Subcutaneous adipose tissue (tissue), 4 donors: Measurements from ENCODE around the gene CFTR. TPM values are rescaled to one million over a fixed set of nuclear protein-coding genes. Genes with fewer than 3 reads are reported as not detected.

Experiments used
- total RNA-seq, 4 donors: library from RNA; depleted of rRNA; stranded (reverse); fragments of >200 nt; gene quantifications; one replicate each; pipeline ENCODE4 v1.1.0, GENCODE V29; 2016
- TF ChIP-seq, protein P1 (sequence below): fragments of 450-650 bp; IDR thresholded peaks from one replicate; pipeline ENCODE4 v1.5.1; 2016; ENCODE audit warnings: low read depth, mild to moderate bottlenecking, control low read depth, antibody characterized with exemption, moderate library complexity

CFTR gene
- total RNA-seq, 4 donors from 2014 or later: 2.6 TPM; not detected in 3

DNA sequence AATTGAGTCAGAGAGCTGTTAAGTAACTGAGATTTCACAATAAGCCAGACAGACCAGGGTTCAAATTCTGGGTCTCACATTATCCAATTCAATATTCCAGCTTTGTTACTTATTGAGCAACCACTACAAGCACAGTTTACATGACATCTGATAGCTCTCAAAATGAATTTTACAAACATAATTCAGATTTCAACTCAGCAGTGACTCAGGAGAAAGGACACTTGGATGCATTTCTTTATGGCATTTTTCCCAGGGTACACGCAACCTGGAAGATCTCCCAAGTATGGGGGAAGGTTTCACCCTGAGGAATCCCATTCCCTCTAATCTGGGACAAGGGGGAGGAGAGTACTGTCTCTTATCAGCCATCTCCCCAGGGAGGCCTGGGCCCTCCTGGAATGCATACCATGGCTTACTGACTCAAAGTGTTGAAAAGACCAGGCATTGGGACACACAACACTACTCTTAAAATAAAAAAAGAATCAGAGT, 102.4 kb downstream of the CFTR start:
- TF ChIP-seq, protein P1, sequence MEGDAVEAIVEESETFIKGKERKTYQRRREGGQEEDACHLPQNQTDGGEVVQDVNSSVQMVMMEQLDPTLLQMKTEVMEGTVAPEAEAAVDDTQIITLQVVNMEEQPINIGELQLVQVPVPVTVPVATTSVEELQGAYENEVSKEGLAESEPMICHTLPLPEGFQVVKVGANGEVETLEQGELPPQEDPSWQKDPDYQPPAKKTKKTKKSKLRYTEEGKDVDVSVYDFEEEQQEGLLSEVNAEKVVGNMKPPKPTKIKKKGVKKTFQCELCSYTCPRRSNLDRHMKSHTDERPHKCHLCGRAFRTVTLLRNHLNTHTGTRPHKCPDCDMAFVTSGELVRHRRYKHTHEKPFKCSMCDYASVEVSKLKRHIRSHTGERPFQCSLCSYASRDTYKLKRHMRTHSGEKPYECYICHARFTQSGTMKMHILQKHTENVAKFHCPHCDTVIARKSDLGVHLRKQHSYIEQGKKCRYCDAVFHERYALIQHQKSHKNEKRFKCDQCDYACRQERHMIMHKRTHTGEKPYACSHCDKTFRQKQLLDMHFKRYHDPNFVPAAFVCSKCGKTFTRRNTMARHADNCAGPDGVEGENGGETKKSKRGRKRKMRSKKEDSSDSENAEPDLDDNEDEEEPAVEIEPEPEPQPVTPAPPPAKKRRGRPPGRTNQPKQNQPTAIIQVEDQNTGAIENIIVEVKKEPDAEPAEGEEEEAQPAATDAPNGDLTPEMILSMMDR: no peak

DNA sequence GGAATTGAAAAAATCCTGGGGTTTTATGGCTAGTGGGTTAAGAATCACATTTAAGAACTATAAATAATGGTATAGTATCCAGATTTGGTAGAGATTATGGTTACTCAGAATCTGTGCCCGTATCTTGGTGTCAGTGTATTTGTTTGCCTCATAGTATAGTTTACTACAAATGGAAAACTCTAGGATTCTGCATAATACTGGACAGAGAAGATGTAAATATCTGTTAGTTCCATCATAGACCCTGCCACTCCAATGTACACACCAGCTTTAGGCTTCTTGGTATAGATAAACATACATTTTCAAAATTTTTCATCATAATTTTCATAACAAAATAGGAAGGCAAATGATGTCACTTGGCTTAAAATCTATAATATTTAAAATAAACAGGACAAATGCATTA, 108.1 kb downstream of the CFTR start:
- TF ChIP-seq, protein P1: no peak

DNA sequence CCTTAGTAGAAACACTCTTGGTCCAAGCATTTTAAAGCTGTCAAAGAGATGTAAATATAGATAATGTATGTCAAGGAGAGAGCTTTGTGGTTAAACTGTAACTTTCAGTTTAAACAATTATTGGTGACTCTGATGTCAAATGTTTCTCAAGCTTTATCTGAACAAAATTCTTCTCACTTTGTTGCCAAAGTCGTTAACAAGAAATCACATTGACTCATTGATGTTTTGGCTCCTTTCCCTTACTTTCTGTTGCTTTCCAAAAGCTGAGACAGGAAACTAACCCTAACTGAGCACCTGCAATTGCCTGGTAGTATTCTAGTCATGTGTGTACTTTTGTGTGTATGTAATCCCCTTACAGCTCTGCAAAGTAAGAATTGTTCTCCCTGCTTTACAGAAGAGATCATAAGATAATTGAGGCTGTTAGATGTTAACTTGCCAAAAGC, 108.5 kb downstream of the CFTR start:
- TF ChIP-seq, protein P1: no peak

DNA sequence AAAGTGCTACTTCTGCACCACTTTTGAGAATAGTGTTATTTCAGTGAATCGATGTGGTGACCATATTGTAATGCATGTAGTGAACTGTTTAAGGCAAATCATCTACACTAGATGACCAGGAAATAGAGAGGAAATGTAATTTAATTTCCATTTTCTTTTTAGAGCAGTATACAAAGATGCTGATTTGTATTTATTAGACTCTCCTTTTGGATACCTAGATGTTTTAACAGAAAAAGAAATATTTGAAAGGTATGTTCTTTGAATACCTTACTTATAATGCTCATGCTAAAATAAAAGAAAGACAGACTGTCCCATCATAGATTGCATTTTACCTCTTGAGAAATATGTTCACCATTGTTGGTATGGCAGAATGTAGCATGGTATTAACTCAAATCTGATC, 110.4 kb downstream of the CFTR start:
- TF ChIP-seq, protein P1: no peak

DNA sequence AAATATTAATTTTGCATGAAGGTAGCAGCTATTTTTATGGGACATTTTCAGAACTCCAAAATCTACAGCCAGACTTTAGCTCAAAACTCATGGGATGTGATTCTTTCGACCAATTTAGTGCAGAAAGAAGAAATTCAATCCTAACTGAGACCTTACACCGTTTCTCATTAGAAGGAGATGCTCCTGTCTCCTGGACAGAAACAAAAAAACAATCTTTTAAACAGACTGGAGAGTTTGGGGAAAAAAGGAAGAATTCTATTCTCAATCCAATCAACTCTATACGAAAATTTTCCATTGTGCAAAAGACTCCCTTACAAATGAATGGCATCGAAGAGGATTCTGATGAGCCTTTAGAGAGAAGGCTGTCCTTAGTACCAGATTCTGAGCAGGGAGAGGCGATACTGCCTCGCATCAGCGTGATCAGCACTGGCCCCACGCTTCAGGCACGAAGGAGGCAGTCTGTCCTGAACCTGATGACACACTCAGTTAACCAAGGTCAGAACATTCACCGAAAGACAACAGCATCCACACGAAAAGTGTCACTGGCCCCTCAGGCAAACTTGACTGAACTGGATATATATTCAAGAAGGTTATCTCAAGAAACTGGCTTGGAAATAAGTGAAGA, 112.3 kb downstream of the CFTR start:
- TF ChIP-seq, protein P1: no peak

DNA sequence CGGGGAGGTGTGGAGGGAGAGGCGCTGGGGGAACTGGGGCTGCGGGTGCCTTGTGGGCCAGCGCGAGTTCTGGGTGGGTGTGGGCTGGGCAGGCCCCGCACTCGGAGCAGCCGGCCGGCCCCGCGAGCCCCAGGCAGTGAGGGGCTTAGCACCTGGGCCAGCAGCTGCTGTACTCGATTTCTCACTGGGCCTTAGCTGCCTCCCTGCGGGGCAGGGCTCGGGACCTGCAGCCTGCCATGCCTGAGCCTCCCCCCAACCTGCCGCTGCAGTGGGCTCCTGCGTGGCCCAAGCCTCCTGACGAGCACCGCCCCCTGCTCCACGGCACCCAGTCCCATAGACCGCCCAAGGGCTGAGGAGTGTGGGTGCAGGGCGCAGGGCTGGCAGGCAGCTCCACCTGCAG, 116.3 kb downstream of the CFTR start:
- TF ChIP-seq, protein P1: no peak

DNA sequence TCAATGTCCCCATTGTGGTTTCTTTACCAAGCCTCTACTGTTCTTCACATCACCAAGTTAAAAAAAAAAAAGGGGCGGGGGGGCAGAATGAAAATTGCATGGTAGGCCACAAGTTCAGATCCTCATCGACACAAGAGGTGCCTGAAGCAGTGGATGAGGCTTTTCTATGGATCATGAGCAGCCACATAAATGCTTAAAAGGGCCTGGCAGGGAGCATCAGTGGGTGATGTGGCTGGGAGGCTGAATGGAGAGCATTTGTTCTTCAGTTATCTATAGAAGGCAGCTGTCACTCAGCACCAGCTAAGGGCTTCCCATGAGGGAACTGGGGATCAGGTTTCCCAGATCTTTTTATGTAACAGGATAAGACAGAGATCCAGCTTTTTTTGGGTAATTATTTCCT, 117.9 kb downstream of the CFTR start:
- TF ChIP-seq, protein P1: no peak
